ENCODE measurements around the gene SLC25A33.

- TF ChIP-seq POLR2A (IDR thresholded peaks at IDR 0.05; ENCODE audit: control extremely low read depth in 1 of 2, low read depth in 2 of 2, low read length in 2 of 2), result no peak
- no peak for TF ChIP-seq CTCF (IDR thresholded peaks at IDR 0.05; ENCODE audit: control extremely low read depth in 1 of 3, insufficient read depth in 1 of 3, low read depth in 1 of 3, low read length in 3 of 3)
- TF ChIP-seq, protein P1, sequence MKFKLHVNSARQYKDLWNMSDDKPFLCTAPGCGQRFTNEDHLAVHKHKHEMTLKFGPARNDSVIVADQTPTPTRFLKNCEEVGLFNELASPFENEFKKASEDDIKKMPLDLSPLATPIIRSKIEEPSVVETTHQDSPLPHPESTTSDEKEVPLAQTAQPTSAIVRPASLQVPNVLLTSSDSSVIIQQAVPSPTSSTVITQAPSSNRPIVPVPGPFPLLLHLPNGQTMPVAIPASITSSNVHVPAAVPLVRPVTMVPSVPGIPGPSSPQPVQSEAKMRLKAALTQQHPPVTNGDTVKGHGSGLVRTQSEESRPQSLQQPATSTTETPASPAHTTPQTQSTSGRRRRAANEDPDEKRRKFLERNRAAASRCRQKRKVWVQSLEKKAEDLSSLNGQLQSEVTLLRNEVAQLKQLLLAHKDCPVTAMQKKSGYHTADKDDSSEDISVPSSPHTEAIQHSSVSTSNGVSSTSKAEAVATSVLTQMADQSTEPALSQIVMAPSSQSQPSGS (IDR thresholded peaks at IDR 0.05; ENCODE audit: low read length), result no peak
- TF ChIP-seq KDM1A (IDR thresholded peaks at IDR 0.05; ENCODE audit: borderline replicate concordance, low read length), result no peak
- TF ChIP-seq RAD21 (IDR thresholded peaks at IDR 0.05 in 1 of 2, conservative IDR thresholded peaks at IDR 0.05 in 1 of 2; ENCODE audit: low read depth in 2 of 2, low read length in 2 of 2), result no peak
- TF ChIP-seq, protein P2, sequence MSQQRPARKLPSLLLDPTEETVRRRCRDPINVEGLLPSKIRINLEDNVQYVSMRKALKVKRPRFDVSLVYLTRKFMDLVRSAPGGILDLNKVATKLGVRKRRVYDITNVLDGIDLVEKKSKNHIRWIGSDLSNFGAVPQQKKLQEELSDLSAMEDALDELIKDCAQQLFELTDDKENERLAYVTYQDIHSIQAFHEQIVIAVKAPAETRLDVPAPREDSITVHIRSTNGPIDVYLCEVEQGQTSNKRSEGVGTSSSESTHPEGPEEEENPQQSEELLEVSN (IDR thresholded peaks at IDR 0.05), result no peak
- TF ChIP-seq EZH2 (IDR thresholded peaks at IDR 0.05; ENCODE audit: low read depth, low read length, severe bottlenecking), result no peak
- no peak for TF ChIP-seq CHD2 (IDR thresholded peaks at IDR 0.05; ENCODE audit: low read length)
- no peak for TF ChIP-seq PHF8 (conservative IDR thresholded peaks at IDR 0.05; ENCODE audit: low read depth, low read length)
- no peak for TF ChIP-seq SP1 (IDR thresholded peaks at IDR 0.05; ENCODE audit: low read depth, low read length)
- TF ChIP-seq EGR1 (IDR thresholded peaks at IDR 0.05; ENCODE audit: borderline replicate concordance, low read depth, low read length), result no peak
- TF ChIP-seq POLR2AphosphoS5 (IDR thresholded peaks at IDR 0.05; ENCODE audit: low read depth, low read length), result no peak
Observed at GRCh38 chr1:9559673-9560072, 20.4 kb downstream of the SLC25A33 start.

Data from H1 (cell line).